IPS-11a (cell line): Measurements from ENCODE around the gene DDX54.

ENCODE experiments used
- H3K4me3 ChIP-seq: one replicate; pipeline ENCODE4 v1.5.1; 2013; ENCODE audit warnings: low read depth, low read length, control low read depth

DDX54 gene

GRCh38 chr12:113191227-113191626, 5.9 kb upstream of the DDX54 start:
- H3K4me3 ChIP-seq = no peak overlapping the region

GRCh38 chr12:113190761-113191160, 5.5 kb upstream of the DDX54 start:
- H3K4me3 ChIP-seq = no peak overlapping the region

GRCh38 chr12:113189361-113189760, 4.1 kb upstream of the DDX54 start:
- no peak overlapping the region for H3K4me3 ChIP-seq

GRCh38 chr12:113186666-113187325, 1.5 kb upstream of the DDX54 start:
- no peak overlapping the region for H3K4me3 ChIP-seq

- H3K4me3 ChIP-seq = peak overlapping the region; percentile 92
Measured at GRCh38 chr12:113186033-113186365, 721 bp upstream of the DDX54 start.

GRCh38 chr12:113184900-113185179, 438 bp downstream of the DDX54 start:
- peak overlapping the region; percentile 92 for H3K4me3 ChIP-seq

- peak overlapping the region; percentile 92 for H3K4me3 ChIP-seq
Measured at GRCh38 chr12:113184098-113184899, 979 bp downstream of the DDX54 start.

GRCh38 chr12:113183030-113183589, 2.2 kb downstream of the DDX54 start:
- no peak overlapping the region for H3K4me3 ChIP-seq

GRCh38 chr12:113181975-113182374, 3.3 kb downstream of the DDX54 start:
- no peak overlapping the region for H3K4me3 ChIP-seq

- H3K4me3 ChIP-seq = no peak overlapping the region
Measured at GRCh38 chr12:113180333-113180732, 4.9 kb downstream of the DDX54 start.

- H3K4me3 ChIP-seq = no peak overlapping the region
Measured at GRCh38 chr12:113179023-113179422, 6.3 kb downstream of the DDX54 start.

- H3K4me3 ChIP-seq = no peak overlapping the region
Measured at GRCh38 chr12:113174461-113175384, 10.6 kb downstream of the DDX54 start.

- no peak overlapping the region for H3K4me3 ChIP-seq
Measured at GRCh38 chr12:113173081-113173698, 12.1 kb downstream of the DDX54 start.

- H3K4me3 ChIP-seq = no peak overlapping the region
Measured at GRCh38 chr12:113172185-113172584, 13.1 kb downstream of the DDX54 start.

GRCh38 chr12:113171543-113171942, 13.7 kb downstream of the DDX54 start:
- H3K4me3 ChIP-seq = no peak overlapping the region

GRCh38 chr12:113170926-113171325, 14.4 kb downstream of the DDX54 start:
- H3K4me3 ChIP-seq = no peak overlapping the region

GRCh38 chr12:113170457-113170856, 14.8 kb downstream of the DDX54 start:
- no peak overlapping the region for H3K4me3 ChIP-seq

GRCh38 chr12:113169697-113170096, 15.6 kb downstream of the DDX54 start:
- no peak overlapping the region for H3K4me3 ChIP-seq

- H3K4me3 ChIP-seq = no peak overlapping the region
Measured at GRCh38 chr12:113167868-113168267, 17.4 kb downstream of the DDX54 start.

- no peak overlapping the region for H3K4me3 ChIP-seq
Measured at GRCh38 chr12:113165521-113166450, 19.5 kb downstream of the DDX54 start.
